HEK293 (cell line): ENCODE data around the gene DSE.
A peak's percentile ranks its signal among the peaks of the same experiment; 100 is the strongest.

Source experiments
- CTCF ChIA-PET: fragments of 350-600 bp; formaldehyde crosslinking; extraction: SDS; loops from one replicate; lab custom pipeline; 2021; ENCODE audit warnings: antibody characterized with exemption; lab: Yijun Ruan, JAX
- POLR2A ChIA-PET: fragments of 300-600 bp; formaldehyde crosslinking; extraction: SDS; loops from one replicate; lab custom pipeline; 2020; ENCODE audit warnings: antibody characterized with exemption, inconsistent platforms; lab: Yijun Ruan, JAX
- H3K27ac ChIP-seq: fragments of 200-500 bp; sonication (Bioruptor generic); 2 replicates; pipeline ENCODE4 v1.5.1; 2014; ENCODE audit warnings: low read depth, low read length, control low read depth, inconsistent platforms; ENCODE audit errors: extremely low read depth
- H3K36me3 ChIP-seq, 2 experiments: fragments of 200-500 bp in 1 of 2; sonication (Bioruptor generic) in 1 of 2; 1 replicate in 1 of 2; 2 replicates in 1 of 2; pipeline ENCODE4 v1.5.1; 2014 to 2017; ENCODE audit warnings: inconsistent platforms in 2 of 2, low read length in 2 of 2; ENCODE audit not compliant: control insufficient read depth in 2 of 2, insufficient read depth in 1 of 2
- H3K4me1 ChIP-seq: fragments of 200-500 bp; sonication (Bioruptor generic); 2 replicates; pipeline ENCODE4 v1.5.1; 2014; ENCODE audit warnings: mild to moderate bottlenecking, low read length, inconsistent platforms; ENCODE audit not compliant: control insufficient read depth, insufficient read depth
- H3K4me3 ChIP-seq: 2 replicates; pipeline ENCODE4 v1.5.1; 2011; ENCODE audit warnings: low read depth, mild to moderate bottlenecking, control low read depth, low read length, moderate library complexity
- H3K9me3 ChIP-seq: fragments of 200-500 bp; sonication (Bioruptor generic); 2 replicates; pipeline ENCODE4 v1.5.1; 2014; ENCODE audit warnings: low read depth, low read length, inconsistent platforms; ENCODE audit not compliant: control insufficient read depth, insufficient read depth
- IKZF3 ChIP-seq: fragments of 450-650 bp; IDR thresholded peaks from 2 replicates; pipeline ENCODE4 v1.5.0; 2018; ENCODE audit warnings: missing biosample characterization, mild to moderate bottlenecking, missing genetic modification characterization, moderate library complexity
- MZF1 ChIP-seq: fragments of 450-650 bp; formaldehyde crosslinking; IDR thresholded peaks from 2 replicates; pipeline ENCODE4 v1.5.1; 2017; ENCODE audit warnings: missing biosample characterization, missing genetic modification characterization, borderline replicate concordance
- SCRT2 ChIP-seq: fragments of 450-650 bp; formaldehyde crosslinking; IDR thresholded peaks from 2 replicates; pipeline ENCODE4 v1.5.1; 2016; ENCODE audit warnings: missing biosample characterization, missing genetic modification characterization
- YY2 ChIP-seq: fragments of 450-650 bp; formaldehyde crosslinking; IDR thresholded peaks from 2 replicates; pipeline ENCODE4 v1.5.1; 2016; ENCODE audit warnings: missing biosample characterization, missing genetic modification characterization
- ZNF10 ChIP-seq: fragments of 450-650 bp; formaldehyde crosslinking; IDR thresholded peaks from 2 replicates; pipeline ENCODE4 v1.5.1; 2017; ENCODE audit warnings: missing biosample characterization, missing genetic modification characterization
- ZNF248 ChIP-seq: fragments of 450-650 bp; formaldehyde crosslinking; IDR thresholded peaks from 2 replicates; pipeline ENCODE4 v1.5.1; 2017; ENCODE audit warnings: missing biosample characterization, missing genetic modification characterization
- ZNF266 ChIP-seq: fragments of 450-650 bp; formaldehyde crosslinking; IDR thresholded peaks from 2 replicates; pipeline ENCODE4 v1.5.1; 2016; ENCODE audit warnings: missing biosample characterization, missing genetic modification characterization, low read depth
- ZNF274 ChIP-seq, 2 experiments: fragments of 200-500 bp in 1 of 2; fragments of 450-650 bp in 1 of 2; sonication (Bioruptor generic) in 1 of 2; formaldehyde crosslinking in 1 of 2; IDR thresholded peaks; 2 replicates each; pipeline versions ENCODE4 v1.5.1 to v1.6.1; 2014 to 2016; ENCODE audit warnings: borderline replicate concordance in 1 of 2, inconsistent platforms in 1 of 2, low read length in 1 of 2, missing biosample characterization in 1 of 2, missing genetic modification characterization in 1 of 2
- ZNF416 ChIP-seq: fragments of 450-650 bp; formaldehyde crosslinking; IDR thresholded peaks from 2 replicates; pipeline ENCODE4 v1.5.1; 2016; ENCODE audit warnings: missing biosample characterization, missing genetic modification characterization
- ZNF549 ChIP-seq: fragments of 450-650 bp; IDR thresholded peaks from 2 replicates; pipeline ENCODE4 v1.5.1; 2018; ENCODE audit warnings: missing biosample characterization, missing genetic modification characterization, mild to moderate bottlenecking, inconsistent platforms, moderate library complexity
- ZNF585B ChIP-seq: fragments of 450-650 bp; formaldehyde crosslinking; IDR thresholded peaks from 2 replicates; pipeline ENCODE4 v1.5.1; 2016; ENCODE audit warnings: missing biosample characterization, missing genetic modification characterization
- ZNF624 ChIP-seq: fragments of 450-650 bp; formaldehyde crosslinking; IDR thresholded peaks from 2 replicates; pipeline ENCODE4 v1.5.1; 2017; ENCODE audit warnings: missing biosample characterization, missing genetic modification characterization
- ZNF629 ChIP-seq: fragments of 450-650 bp; formaldehyde crosslinking; IDR thresholded peaks from 2 replicates; pipeline ENCODE4 v1.5.1; 2017; ENCODE audit warnings: missing biosample characterization, missing genetic modification characterization
- ZNF660 ChIP-seq: fragments of 450-650 bp; IDR thresholded peaks from 2 replicates; pipeline ENCODE4 v1.5.1; 2018; ENCODE audit warnings: missing biosample characterization, mild to moderate bottlenecking, missing genetic modification characterization
- ZNF664 ChIP-seq: fragments of 450-650 bp; formaldehyde crosslinking; IDR thresholded peaks from 2 replicates; pipeline ENCODE4 v1.5.1; 2016; ENCODE audit warnings: missing biosample characterization, missing genetic modification characterization
- ZNF791 ChIP-seq: fragments of 450-650 bp; formaldehyde crosslinking; IDR thresholded peaks from 2 replicates; pipeline ENCODE4 v1.5.1; 2016; ENCODE audit warnings: missing biosample characterization, missing genetic modification characterization
- ZSCAN23 ChIP-seq: fragments of 450-650 bp; formaldehyde crosslinking; IDR thresholded peaks from 2 replicates; pipeline ENCODE4 v1.5.1; 2016; ENCODE audit warnings: missing biosample characterization, missing genetic modification characterization
- TF ChIP-seq, protein P1 (sequence below): fragments of 450-650 bp; formaldehyde crosslinking; IDR thresholded peaks from 2 replicates; pipeline ENCODE4 v1.5.1; 2016; ENCODE audit warnings: missing biosample characterization, missing genetic modification characterization
- TF ChIP-seq, protein P2 (sequence below): fragments of 450-650 bp; formaldehyde crosslinking; IDR thresholded peaks from 2 replicates; pipeline ENCODE4 v1.5.1; 2016; ENCODE audit warnings: missing biosample characterization, missing genetic modification characterization

The DSE gene

DNA sequence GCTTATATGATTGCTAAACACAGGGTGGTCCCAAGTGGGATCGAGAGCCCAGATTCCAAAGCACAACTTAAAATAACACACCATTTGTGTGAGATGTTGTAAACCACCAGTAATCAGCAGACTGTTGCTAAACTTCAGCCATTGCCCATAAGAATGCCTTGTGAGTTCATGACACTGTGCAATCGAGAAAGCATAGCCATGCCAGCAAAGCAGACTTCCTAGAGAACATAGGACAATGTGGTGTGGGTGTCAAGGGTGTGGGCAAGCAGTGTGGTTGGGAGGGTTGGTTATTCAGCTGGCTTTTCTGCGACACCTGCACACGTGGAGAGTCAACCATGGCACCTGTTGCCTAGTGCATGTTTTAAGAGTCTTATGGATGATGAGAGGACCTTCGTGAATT, 74.4 kb downstream of the DSE start:
- no peak overlapping the region for H3K27ac ChIP-seq
- no peaks in the 10 kb centered on the region for H3K9me3 ChIP-seq
- peaks cover 14% of the 10 kb centered on the region for H3K4me1 ChIP-seq
- TF ChIP-seq YY2 (tag by site-specific recombination) (no peak), SCRT2 (tag by site-specific recombination) (peak; percentile 87), ZNF248 (tag by site-specific recombination) (no peak), ZNF274 (IDR thresholded peaks at IDR 0.05; ENCODE audit: low read length) (no peak), ZNF274 (tag by site-specific recombination; IDR thresholded peaks at IDR 0.05; ENCODE audit: borderline replicate concordance) (no peak), ZNF416 (tag by site-specific recombination) (no peak), ZNF791 (tag by site-specific recombination) (no peak)
- TF ChIP-seq, all 188 proteins: peak for 1
- ChIA-PET POLR2A (no interaction called here), CTCF (interaction anchor here (0.6 to 6.8 kb wide), 20 partner anchors 12 to 623 kb away, joined by 3 to 47 read pairs (median 3); partner anchors contain the start of genes CALHM5 and TSPYL1)
- H3K4me3 ChIP-seq = no peak overlapping the region
- H3K36me3 ChIP-seq = no peaks in the 10 kb centered on the region

DNA sequence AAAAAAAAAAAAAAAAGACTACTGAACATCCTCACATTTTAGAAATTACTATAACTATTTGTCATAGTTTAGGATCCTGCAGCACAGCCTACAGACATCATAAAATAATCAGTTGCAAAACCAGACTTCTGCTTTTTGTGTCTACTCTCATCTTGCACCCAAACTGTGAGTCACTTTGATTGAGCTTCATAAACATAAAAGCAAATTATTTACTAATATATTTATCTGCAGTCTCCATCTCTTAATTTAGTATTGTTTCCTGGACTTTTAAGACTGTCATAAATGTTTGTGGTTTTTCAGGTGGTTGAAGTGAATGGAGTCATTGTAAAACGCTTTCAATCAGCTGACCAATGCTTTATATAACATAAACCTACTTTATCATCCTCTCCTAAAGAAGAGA, 75.7 kb downstream of the DSE start:
- H3K9me3 ChIP-seq = no peaks in the 10 kb centered on the region
- no peak overlapping the region for H3K4me3 ChIP-seq
- H3K36me3 ChIP-seq = no peaks in the 10 kb centered on the region
- ChIA-PET CTCF (interaction anchor here (0.6 to 6.8 kb wide), 9 partner anchors 9 to 393 kb away, joined by 3 to 47 read pairs (median 4); partner anchors contain the start of gene CALHM5), POLR2A (interaction anchor here (1.5 kb wide), 1 partner anchor 125 kb away, joined by 6 read pairs; the partner anchor contains the start of gene RWDD1)
- H3K27ac ChIP-seq = no peak overlapping the region
- TF ChIP-seq ZNF624 = no peak
- no peak for TF ChIP-seq ZNF629 (tag by site-specific recombination)
- TF ChIP-seq, protein P1, sequence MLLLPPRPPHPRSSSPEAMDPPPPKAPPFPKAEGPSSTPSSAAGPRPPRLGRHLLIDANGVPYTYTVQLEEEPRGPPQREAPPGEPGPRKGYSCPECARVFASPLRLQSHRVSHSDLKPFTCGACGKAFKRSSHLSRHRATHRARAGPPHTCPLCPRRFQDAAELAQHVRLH (tag by site-specific recombination) = no peak
- TF ChIP-seq ZNF585B (tag by site-specific recombination) = no peak
- no peak for TF ChIP-seq ZNF266 (tag by site-specific recombination)
- no peak for TF ChIP-seq ZSCAN23 (tag by site-specific recombination)
- TF ChIP-seq IKZF3 (tag by site-specific recombination) = no peak
- H3K4me1 ChIP-seq = peaks cover 14% of the 10 kb centered on the region

DNA sequence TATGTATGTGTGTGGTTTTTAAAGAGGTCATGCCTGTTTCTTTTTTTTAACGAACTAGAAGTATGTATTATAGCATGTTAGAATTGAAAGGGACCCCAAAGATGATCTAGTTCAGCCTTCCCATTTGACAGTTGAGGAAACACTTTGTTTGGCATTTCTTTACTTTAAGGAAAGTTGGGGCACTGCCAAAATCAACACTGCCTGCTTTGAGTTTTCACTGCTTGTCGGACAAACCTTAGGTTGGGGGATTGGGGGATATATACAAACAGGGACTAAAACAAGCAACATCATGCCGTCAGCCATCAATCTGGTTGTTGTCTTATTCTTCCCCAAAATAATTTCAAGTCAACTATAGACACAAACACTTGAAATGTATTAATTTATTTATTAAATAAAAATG, 76.3 kb downstream of the DSE start:
- POLR2A ChIA-PET = interaction anchor here (1.5 kb wide), 1 partner anchor 124 kb away, joined by 6 read pairs; the partner anchor contains the start of gene RWDD1
- TF ChIP-seq, protein P2, sequence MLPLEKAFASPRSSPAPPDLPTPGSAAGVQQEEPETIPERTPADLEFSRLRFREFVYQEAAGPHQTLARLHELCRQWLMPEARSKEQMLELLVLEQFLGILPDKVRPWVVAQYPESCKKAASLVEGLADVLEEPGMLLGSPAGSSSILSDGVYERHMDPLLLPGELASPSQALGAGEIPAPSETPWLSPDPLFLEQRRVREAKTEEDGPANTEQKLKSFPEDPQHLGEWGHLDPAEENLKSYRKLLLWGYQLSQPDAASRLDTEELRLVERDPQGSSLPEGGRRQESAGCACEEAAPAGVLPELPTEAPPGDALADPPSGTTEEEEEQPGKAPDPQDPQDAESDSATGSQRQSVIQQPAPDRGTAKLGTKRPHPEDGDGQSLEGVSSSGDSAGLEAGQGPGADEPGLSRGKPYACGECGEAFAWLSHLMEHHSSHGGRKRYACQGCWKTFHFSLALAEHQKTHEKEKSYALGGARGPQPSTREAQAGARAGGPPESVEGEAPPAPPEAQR (tag by site-specific recombination) = no peak
- TF ChIP-seq ZNF549 (tag by site-specific recombination) (no peak), ZNF664 (0 out of 2 replicates have a peak, but pooled peaks have one; percentile 7), ZNF660 (no peak), MZF1 (tag by site-specific recombination) (peak; percentile 79), ZNF10 (tag by site-specific recombination) (no peak)
- CTCF ChIA-PET = interaction anchor here (0.6 to 6.8 kb wide), 7 partner anchors 54 to 394 kb away, joined by 3 to 47 read pairs (median 4); partner anchors contain the start of gene CALHM5
- Histone ChIP-seq H3K36me3 (no peaks in the 10 kb centered on the region), H3K9me3 (no peaks in the 10 kb centered on the region), H3K4me1 (peaks cover 14% of the 10 kb centered on the region), H3K27ac (no peak overlapping the region), H3K4me3 (no peak overlapping the region)
